ENCODE data around the gene GLB1L.

The GLB1L gene

GRCh38 chr2:219252570-219252899 is 7.3 kb upstream of the GLB1L start:
- no peak for DNase-seq

GRCh38 chr2:219252084-219252483 is 6.8 kb upstream of the GLB1L start:
- no peak for DNase-seq

- no peak for DNase-seq
Measured at GRCh38 chr2:219251656-219252055, 6.4 kb upstream of the GLB1L start.

- DNase-seq = peak; percentile 58 to 69
Measured at GRCh38 chr2:219250049-219250781, 5.0 kb upstream of the GLB1L start.

GRCh38 chr2:219249203-219249980 is 4.1 kb upstream of the GLB1L start:
- peak; percentile 82 to 84 for DNase-seq

GRCh38 chr2:219248845-219249202 is 3.6 kb upstream of the GLB1L start:
- no peak for DNase-seq

GRCh38 chr2:219247678-219248642 is 2.7 kb upstream of the GLB1L start:
- peak; percentile 49 to 52 for DNase-seq

- no peak for DNase-seq
Measured at GRCh38 chr2:219246559-219246958, 1.3 kb upstream of the GLB1L start.

- no peak for DNase-seq
Measured at GRCh38 chr2:219245899-219246230, 621 bp upstream of the GLB1L start.

GRCh38 chr2:219244789-219245147 is 476 bp downstream of the GLB1L start:
- no peak for DNase-seq

GRCh38 chr2:219243291-219243761 is 1.9 kb downstream of the GLB1L start:
- DNase-seq = no peak

GRCh38 chr2:219234331-219234730 is 10.9 kb downstream of the GLB1L start:
- no peak for DNase-seq

- peak in 1 of 2 experiments; percentile 10 for DNase-seq
Measured at GRCh38 chr2:219230059-219230540, 15.1 kb downstream of the GLB1L start.

GRCh38 chr2:219229305-219230058 is 15.8 kb downstream of the GLB1L start, which contains the start of the genes ANKZF1 and ATG9A:
Gene ANKZF1, plus strand, starts transcription at chr2:219229806. Its CDS starts 452 bp downstream, at chr2:219230258.
Gene ATG9A, minus strand, starts transcription at chr2:219229636. Its CDS starts 1,612 bp downstream, at chr2:219228024.
- DNase-seq = peak; percentile 94 to 97

- no peak for DNase-seq
Measured at GRCh38 chr2:219228911-219229304, 16.3 kb downstream of the GLB1L start.

- no peak for DNase-seq
Measured at GRCh38 chr2:219228041-219228910, 17.0 kb downstream of the GLB1L start.

GRCh38 chr2:219225350-219225749 is 19.9 kb downstream of the GLB1L start:
- peak; percentile 88 to 92 for DNase-seq

- no peak for DNase-seq
Measured at GRCh38 chr2:219223831-219224610, 21.2 kb downstream of the GLB1L start.

GRCh38 chr2:219221957-219222518 is 23.2 kb downstream of the GLB1L start:
- DNase-seq = no peak
